NCI-H187 (cell line): ENCODE measurements around the gene ATXN3.

Experiments used
- DNase-seq, 2 experiments: peaks; one replicate each; lab custom pipeline; 2025; lab: John Stamatoyannopoulos, UW

Gene ATXN3

DNA sequence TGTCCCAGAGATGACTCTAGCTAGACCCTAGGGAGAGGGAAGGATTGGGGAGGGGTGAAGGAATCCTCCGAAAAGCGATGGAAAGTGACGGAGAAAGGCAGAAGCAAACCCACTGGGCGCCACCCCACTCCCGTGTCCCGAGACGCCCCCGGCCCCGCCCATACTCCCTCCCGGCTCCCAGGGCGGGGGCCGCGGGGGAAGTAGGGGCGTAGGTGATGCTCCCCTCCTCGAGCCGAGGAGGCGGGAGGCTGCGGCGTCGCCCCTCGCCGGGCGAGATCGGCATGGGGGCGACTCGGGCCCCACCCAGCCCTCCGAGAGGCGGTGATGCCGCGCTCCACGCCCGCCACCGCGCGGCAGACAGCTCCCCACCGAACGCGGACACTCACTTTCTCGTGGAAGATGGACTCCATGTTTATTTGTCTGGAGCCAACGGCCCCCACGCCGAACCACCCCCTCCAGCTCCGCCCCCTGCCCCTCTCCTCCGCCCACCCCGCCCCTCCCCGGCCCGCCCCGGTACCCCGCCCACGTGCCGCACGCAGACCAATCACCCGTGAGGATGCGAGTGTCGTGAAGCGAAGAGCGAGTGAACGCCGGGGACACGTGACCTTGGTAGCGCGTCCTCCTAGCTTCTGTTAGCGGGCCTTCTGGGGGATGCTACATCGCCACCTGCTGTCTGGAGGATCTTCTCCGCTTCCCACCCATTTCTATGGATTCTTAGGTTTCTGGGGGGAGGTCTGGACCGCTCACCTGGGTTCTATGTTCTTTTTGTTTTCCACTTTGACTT lies at the start of gene ATXN3:
TSS of gene ATXN3 (minus strand) at position 440 of the 784 bp plus-strand sequence. CDS start at position 410, 30 bp downstream.
- DNase-seq, result peak; percentile 90 to 98

DNA sequence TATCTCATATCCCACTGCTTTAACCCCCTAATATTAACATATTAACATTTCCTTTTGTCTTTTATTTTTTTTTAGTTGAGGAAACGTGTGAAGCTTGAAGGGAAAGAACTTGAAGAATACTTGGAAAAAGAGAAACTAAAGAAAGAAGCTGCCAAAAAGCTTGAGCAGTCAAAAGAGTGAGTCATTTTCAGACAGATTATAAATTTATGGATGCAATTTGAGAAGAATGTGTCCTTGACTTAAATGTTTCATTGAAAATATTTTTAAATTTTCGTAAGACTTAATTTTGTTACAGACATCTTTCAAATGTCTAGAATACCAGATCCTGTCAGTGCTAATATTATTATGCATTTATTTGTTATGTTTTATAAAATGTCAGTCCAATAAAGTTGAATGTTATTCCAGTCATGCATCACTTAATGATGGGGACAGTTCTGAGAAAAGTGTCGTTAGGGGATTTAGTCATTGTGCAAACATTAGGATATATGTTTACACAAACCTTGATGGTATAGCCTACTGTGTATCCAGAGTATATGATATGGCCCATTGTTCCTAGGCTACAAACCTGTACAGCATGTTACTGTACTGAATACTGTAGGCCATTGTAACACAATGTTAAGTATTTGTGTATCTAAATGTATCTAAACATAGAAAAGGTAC lies 48.0 kb upstream of the ATXN3 start:
- DNase-seq, result no peak

DNA sequence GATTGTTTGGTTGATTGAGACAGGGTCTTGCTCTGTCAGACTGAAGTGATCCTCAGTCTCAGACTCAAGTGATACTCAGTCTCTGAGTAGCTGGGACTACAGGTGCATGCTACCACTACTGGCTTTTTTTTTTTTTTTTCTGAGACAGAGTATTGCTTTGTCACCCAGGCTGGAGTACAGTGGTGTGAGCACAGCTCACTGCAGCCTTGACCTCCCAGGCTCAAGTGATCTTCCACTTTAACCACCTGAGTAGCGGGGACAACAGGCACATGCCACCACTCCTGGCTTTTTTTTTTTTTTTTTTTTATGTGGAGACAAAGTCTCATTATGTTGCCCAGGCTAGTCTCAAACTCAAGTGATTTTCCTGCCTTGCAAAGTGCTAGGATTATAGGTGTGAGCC lies 47.2 kb upstream of the ATXN3 start:
- no peak for DNase-seq

DNA sequence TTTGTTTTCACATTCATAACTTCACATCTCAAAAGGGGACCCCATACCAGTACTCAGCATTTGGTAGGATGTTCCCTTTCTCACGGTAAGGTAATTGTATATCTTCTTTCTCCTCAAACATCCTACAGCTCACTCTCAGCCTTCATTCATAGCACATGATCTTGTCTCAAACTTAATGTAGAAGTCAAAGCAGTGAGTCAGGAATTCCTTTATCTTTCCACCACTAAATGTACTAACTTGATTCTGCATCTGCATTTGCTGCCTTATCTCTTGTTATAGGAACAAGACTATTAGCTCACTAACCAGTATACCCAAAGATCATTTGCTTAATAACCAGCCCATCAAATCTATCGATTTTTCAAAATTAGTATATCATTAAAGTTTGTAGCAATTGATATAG lies 38.3 kb upstream of the ATXN3 start:
- no peak for DNase-seq

DNA sequence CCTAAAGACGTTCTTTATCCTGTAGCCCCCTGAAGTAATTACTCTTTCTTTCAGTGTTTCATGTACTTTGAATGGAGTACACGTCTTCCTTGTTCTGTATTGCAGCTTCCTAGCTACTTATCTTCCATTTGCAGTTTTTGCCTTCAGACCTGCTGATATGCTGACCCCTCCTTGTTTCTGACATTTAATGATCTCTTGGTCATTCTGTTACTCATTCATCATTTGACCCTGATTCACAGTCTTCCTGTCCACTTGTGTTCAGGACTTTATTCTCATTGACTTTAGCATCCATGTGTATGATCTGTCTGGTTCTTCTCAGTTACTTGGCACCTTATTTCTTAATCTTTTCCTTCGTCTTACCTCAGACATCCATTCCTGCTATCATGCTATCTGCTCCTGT lies 37.6 kb upstream of the ATXN3 start:
- DNase-seq, result no peak

DNA sequence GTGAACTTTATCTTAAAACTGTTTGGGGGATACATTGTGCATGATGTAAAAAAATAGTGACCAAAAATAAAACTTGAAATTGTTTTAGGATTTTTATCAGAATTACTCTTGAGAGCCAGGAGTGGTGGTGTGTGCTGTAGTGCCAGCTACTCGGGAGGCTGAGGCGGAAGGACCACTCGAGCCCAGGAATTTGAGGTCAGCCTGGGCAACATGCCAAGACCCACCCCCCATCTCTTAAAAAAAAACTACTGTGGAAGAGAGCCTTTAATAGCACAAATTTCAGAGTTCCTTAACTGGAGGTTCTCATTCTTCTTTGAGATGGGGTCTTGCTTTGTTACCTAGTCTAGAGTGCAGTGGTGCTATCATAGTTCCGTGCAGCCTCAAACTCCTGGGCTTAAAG lies 36.9 kb upstream of the ATXN3 start:
- no peak for DNase-seq

DNA sequence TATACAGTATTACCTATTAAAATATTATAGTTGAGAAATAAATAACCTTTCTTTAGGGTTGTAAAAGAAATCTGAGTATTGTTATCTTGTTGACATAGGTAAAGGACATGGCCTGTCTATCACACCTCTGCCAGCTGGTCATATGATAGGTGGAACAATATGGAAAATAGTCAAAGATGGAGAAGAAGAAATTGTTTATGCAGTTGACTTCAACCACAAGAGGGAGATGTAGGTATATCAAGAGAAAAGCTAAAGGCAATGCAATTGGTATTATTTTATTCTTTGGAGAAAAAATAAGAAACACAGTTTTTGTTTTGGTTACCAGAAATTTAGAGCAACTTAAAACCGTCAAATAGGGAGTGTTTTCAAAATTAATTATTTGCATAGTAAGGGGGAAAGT lies 28.9 kb upstream of the ATXN3 start:
- no peak for DNase-seq

DNA sequence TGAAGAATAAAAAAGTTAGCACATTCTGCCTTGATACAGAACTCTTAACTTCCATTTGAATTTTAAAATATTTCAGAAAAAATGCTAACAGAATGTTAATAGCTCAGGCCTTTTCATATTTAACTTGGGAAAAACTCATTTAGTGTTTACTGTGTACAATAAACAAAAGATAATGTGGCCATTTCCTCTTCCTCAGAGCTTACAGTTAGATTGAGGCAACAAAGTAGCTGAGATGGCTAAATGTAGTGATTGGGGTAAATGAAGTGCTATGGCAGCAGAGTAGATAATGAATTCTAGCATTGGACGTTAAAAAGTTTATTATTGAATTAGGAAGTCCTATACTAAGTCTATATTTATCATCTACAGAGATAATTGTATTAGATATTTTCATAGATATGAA lies 28.1 kb upstream of the ATXN3 start:
- DNase-seq, result no peak

DNA sequence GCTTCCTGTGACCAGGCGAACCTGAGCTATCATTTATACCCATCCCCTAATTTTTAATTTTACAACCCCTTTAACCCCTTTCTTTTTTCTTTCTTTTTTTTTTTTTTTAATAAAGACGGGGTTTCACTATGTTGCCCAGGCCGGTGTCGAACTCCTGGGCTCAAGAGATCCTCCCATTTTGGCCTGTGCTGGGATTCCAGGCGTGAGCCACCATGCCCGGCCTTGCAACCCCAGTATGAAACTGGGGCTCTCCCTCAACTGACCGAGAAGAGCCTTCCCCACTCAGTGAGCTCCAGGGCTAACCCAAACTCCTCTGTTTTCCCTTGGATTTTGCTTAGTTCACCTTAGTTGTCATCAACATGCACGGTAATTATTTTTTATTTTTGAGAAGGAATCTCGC lies 16.4 kb upstream of the ATXN3 start:
- DNase-seq, result no peak

DNA sequence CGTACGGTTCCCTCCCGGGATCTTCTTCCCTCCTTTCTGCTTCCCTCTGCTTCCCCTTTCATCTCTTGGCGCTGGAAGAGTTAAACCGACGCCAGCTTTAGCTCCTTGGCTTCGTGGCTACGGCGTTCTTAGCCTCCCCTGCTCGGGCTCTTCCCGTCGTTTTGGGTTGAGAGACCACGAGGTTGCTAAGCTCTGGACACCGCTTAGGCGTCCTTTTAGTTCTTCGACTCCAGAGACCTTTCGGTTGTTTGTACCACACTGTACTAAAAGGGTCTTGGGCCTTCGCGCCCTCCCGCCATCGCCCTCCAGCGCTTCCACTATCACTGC lies 15.9 kb upstream of the ATXN3 start:
- peak in 1 of 2 experiments; percentile 62 for DNase-seq

DNA sequence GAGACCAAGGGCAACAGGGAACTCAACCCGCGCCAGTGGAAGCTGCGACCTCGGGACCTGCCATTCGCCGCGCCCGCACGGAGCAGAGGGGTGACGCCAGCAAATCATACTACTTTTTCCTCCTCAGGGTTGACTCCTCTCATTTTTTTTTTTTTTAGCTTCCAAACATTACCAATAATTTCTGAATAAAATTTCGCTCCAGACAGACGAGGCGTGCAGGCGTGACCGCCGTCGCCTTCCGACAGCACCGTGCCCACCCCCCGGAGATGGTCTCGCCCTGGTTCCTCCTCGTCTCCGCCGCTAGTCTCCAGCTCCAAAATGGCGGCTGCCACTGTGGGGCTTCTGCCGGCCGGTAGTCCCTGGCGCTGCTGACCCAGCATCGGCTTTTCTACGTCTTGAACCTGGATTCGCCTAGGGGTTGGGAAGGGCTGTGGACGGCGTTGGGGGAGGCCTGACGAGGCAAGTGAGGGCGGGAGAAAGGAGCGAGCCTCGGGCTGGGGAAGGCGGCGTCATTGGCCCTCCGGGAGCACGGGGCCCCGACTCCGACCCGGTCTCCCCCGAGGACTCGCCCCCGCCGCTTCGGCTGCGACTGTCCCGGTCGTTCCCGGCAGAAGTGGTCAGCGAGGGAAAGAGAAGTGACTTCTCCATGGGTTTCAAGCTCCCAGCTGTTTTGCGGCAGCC lies 15.4 kb upstream of the ATXN3 start, which contains the start of the genes CPSF2 and NDUFB1:
TSS of gene CPSF2 (plus strand) at position 300 of the 681 bp plus-strand sequence. CDS start 9,016 bp downstream, outside the sequence.
TSS of gene NDUFB1 (minus strand) at position 37 of the 681 bp plus-strand sequence. CDS start 4,069 bp downstream, outside the sequence.
- DNase-seq, result peak; percentile 75 to 91

DNA sequence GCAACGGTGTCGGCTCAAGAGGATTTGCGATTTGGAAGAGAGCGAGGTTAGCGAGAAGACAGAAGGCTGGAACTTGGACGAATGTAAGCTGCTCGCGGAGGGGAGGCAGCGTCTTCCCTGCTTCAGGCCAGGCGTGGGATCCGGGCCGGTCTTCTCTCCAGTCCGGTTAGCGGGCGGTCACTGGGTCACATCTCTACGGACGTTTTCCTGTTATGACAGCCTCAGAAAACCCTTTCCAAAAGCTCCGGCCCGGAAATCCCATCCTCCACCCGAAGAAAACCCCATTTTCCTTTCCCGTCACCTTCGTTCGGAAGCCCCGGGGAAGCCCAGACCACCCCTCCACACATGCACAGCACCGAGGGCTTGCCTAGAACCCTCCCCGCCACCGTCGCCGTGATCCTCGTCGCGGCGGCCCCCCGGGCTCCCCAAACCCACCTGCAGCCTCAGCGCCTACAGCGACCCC lies 14.9 kb upstream of the ATXN3 start:
- DNase-seq, result peak in 1 of 2 experiments; percentile 80

DNA sequence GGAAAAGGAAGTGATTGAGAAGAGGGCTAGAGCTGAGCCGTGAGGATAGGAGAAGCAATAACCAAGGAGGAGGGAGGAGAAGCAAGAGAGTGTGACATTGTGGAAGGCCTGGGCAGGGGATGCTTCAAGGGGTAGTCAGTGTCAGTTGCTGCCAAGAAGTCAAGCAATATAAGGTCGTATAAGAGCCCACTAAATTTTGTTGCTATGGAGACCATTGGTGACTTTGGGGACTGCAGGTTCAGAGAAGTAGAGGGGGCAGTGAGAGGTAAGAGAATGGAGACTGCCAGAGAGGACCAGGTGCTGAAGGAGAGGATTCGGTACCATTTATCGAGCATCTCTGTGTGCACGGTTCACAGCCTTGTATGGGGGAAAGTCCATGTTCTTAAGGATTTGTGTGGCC lies 3.1 kb upstream of the ATXN3 start:
- DNase-seq, result no peak

DNA sequence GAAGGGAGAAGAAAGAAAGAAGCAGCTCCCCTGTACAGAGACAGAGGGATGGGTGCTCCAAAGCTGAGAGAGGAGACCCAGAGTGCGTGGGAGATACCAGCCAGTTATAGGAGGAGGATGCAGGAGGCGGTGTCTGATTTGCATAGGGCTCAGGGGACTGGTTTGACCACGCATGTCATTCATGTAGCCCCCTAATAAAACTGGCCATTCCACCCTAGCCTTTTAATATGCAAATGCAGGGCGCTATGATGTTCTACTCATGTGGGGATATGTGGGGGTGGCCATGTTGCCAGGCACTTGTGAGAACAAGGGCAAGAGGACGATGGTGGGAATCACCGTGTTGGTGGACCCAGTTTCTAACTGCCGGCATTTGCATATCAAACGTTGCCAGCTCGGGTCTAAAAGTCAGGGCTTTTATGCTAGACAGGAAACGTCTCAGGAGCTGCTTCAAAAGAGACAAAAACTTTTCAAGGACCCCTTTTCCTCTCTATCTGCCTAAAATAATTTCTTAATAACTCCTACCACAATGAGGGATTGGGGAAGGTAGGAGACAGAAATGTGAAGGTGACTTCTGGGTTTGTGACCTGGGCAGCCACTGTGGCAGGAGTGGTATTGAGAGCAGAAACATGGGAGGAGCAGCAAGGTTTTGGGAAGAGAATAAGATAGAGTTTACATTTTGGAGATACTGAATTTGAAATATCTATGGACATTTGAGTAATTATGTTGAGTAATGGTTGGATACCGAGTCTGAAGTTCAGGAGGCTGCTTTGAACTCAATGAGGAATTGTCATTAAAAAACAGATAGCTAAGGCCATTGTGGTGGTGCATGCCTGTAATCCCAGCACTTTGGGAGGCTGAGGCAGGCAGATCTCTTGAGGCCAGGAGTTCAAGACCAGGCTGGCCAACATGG lies 2.2 kb upstream of the ATXN3 start:
- DNase-seq, result no peak

DNA sequence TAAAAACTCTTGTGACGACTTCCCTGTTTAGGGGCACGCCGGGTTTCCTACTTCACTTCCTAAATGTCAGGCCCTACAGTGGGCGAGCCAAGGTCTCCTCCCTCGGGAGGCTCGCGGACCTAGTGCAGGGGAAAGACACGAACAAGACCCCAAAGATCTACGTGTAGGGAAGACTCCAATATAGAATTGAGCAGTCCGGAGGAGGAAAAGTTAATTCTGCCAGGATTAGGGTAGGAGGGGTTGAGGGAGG lies 564 bp downstream of the ATXN3 start:
- DNase-seq, result no peak

DNA sequence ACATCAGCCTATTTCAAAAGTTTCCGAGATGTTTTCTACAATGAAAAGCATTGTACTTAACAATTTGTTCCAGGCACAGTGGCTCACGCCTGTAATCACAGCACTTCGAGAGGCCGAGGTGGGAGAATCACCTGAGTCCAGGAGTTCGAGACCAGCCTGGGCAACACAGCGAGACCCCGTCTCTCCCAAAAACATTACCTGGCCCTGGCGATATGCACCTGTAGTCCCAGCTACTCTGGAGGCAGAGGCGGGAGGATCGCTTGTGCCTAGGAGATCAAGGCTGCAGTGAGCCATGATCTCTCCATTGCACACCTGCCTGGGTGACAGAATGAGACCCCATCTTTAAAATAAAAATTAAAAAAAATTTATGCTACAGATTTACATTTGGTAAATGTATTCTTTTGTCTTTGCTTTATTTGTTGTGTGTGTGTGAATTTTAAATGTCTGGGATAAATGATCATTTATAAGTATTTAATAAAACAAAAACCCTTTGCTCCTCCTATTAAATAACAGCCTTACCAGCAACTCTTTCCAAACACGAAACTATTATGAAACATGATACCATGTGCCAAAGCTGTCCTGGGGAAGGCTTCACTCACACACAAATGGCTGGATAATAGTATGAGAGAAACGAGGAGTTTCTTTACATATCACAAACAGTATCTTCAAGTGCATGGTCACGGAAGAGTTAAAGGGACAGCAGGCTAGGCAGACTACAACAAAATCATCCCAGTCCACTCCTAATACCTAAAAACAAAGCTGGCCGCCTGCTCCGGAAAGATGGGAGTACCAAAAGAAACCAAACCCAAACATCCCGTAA lies 1.1 kb downstream of the ATXN3 start:
- DNase-seq, result no peak

DNA sequence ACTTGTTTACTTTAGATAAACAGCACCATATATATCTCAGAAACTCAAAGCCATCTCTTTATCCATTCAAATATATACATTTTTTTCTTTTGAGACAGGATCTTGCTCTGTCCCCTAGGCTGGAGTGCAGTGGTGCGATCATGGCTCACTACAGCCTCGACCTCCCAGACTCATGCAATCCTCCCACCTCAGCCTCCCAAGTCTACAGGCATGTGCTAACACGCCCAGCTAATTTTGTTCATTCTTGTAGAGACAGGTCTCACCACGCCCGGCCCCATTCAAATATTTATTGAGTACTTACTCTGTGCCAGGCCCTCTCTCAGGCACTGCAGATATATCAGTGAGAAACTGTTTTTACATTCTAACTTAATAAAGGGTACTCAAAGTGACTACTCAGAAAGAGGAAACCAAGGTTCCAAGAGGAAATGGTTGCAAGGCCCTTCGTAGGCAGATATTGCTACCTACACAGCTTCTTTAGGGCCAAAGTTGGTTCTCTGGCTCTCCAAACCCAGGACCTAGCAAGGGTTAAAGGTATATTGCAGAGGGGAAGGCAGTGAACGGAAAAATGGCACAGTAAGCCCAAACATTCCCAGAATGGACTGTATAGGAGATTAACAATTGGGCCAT lies 2.9 kb downstream of the ATXN3 start:
- DNase-seq, result no peak

DNA sequence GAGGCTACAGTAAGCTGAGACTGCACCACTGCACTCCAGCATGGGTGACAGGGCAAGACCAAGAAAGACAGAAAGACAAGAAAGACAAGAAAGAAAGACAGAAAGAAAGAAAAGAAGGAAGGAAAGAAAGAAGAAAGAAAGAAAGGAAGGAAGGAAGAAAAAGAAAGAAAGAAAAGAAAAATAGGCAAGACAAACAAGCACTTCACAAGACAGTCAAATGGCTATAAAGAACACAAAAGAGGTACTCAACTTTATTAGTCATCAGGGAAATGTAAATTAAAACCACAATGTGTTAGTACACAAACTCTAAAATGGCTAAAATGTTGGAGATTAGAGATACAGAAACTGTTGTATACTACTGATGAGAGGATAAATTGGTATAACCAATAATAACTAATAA lies 6.6 kb downstream of the ATXN3 start:
- no peak for DNase-seq

DNA sequence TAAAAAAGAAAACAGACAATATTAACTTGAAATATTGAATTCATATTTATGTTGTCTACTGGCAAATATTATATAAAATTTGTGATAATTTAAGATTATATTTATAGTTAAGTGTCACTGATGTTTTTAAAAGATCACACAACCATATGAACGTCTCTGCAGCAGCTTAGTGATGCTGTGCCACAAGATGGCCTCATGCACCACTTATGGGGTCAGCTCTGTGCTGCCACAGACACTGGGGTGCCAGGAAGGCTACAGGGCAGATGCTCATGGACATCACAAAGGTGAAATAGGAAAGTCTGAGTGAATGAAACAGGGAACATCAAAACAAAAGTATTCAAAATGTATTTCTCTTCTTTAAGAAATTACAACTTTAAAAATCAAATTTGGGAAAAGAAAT lies 13.1 kb downstream of the ATXN3 start:
- no peak for DNase-seq

DNA sequence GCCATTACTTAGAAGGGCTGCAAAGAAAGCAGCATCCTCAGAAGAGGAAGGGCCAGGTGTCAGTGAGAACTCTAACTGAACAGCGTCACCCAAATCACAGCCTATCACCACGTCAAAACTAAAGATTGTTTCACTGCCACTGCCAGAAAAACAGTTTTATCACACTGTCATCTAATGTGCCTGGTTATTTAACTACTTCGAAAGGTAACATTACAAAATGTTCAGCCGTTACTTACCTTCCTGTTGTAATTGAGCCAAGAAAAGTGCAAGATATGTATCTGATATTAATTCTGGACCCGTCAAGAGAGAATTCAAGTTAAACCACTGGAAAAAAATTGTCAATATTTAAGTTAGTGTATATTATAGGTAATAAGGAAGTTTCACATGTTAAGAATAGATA lies 17.9 kb downstream of the ATXN3 start:
- DNase-seq, result no peak

DNA sequence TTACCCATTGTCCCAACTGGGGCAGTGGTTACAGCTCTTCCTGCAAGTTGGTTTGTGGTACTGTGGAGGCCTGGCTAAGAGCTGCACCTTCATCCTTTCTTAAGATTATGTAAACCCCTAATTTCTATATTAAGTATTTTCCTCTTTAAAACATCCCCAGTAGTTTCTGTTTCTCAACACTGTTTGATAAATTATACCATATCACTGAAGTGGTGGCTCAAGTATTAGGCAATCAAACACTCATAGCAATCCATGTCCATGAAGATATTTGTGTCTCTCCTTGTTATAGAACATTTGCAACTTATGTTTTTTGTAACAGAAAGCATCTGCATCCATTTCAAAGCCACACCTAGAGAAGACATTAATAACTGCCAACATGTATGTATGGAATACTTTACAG lies 31.8 kb downstream of the ATXN3 start:
- no peak for DNase-seq
